ENCODE data around the gene AIDA.

DNA sequence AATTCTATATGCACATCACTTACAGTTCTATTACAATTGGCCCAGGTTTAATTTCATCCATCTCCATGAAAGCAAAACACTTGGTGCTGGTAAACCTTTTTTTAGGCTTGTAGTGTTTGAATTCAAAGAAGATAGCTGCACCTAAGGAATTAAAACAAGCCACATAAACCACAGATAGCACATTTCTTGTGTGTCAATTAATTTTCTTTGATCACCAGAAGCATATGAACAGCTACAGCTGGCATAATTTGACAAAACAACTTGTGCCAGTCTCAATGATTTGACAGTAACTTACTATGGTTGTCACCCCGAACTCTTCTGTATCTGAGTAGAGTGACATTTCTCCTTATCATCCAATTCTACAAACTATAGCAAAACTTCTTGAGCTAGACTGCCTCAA lies 42.2 kb downstream of the AIDA start:
- TF ChIP-seq, protein P1, sequence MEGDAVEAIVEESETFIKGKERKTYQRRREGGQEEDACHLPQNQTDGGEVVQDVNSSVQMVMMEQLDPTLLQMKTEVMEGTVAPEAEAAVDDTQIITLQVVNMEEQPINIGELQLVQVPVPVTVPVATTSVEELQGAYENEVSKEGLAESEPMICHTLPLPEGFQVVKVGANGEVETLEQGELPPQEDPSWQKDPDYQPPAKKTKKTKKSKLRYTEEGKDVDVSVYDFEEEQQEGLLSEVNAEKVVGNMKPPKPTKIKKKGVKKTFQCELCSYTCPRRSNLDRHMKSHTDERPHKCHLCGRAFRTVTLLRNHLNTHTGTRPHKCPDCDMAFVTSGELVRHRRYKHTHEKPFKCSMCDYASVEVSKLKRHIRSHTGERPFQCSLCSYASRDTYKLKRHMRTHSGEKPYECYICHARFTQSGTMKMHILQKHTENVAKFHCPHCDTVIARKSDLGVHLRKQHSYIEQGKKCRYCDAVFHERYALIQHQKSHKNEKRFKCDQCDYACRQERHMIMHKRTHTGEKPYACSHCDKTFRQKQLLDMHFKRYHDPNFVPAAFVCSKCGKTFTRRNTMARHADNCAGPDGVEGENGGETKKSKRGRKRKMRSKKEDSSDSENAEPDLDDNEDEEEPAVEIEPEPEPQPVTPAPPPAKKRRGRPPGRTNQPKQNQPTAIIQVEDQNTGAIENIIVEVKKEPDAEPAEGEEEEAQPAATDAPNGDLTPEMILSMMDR (IDR thresholded peaks at IDR 0.05), result no peak
- no peak for TF ChIP-seq POLR2A (IDR thresholded peaks at IDR 0.05)
